Hypothalamus (tissue), 51 donors: ENCODE measurements around the gene SERINC4.
"Not testable (repeated sequence)": the region's sequence is repeated elsewhere in the genome, so short reads cannot be mapped to it uniquely, and the experiment has no call there.

Experiments used
- DNase-seq, 51 donors: peaks; one replicate each; lab custom pipeline; 2025; lab: John Stamatoyannopoulos, UW

Gene SERINC4

DNA sequence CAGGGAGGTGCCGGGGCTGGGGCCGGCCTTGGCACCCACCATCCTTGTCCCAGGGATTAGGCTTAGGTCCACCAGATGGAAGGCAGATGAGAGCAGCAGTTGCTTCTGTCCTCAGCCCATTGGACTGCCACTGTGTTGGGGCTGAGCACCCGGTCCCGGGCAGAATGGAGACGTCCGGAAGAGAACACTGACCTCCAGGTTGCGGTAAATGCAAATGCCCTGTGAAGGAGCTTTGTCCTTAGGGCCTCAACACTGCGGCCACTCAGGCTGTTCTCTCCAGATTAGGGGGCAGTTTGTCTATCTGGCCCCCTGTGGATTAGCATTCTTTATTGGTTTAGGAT, at the start of gene SERINC4:
Gene SERINC4, minus strand, starts transcription at position 276 of the 341 bp plus-strand sequence. Its CDS starts 234 bp downstream, at position 42.
- DNase-seq, result peak in 3 of 51 donors; percentile 13 to 51 (median 24)

DNA sequence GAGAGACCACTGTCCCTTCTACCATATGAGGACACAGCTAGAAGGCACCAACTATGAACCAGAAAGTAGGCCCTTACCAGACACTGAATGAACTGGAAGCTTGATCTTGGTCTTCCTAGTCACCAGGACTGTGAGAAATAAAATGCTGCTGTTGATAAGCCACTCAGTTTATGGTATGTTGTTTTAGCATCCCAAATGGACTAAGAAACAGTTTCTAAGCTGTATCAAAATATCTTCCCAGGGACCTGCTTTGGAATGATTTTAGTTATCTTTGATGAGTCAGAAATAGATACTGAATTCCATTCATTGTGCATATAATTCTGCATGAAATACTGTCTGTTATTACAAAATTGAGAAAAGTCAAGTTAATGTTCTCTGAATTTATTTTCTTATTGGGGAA, 45.4 kb upstream of the SERINC4 start:
- DNase-seq, result no peak

DNA sequence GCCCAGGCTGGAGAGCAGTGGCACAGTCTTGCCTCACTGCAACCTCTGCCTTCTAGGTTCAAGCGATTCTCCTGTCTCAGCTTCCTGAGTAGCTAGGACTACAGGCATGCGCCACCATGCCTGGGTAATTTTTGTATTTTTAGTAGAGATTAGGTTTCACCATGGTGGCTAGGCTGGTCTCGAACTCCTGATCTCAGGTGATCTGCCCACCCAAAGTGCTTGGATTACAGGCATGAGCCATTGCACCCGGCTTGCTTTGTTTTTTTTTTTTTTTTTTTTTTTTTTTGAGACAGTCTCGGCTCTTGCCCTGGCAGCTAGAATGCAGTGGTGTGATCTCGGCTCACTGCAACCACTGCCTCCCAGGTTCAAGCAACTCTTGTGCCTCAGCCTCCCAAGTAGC, 32.5 kb upstream of the SERINC4 start:
- not testable (repeated sequence) for DNase-seq

DNA sequence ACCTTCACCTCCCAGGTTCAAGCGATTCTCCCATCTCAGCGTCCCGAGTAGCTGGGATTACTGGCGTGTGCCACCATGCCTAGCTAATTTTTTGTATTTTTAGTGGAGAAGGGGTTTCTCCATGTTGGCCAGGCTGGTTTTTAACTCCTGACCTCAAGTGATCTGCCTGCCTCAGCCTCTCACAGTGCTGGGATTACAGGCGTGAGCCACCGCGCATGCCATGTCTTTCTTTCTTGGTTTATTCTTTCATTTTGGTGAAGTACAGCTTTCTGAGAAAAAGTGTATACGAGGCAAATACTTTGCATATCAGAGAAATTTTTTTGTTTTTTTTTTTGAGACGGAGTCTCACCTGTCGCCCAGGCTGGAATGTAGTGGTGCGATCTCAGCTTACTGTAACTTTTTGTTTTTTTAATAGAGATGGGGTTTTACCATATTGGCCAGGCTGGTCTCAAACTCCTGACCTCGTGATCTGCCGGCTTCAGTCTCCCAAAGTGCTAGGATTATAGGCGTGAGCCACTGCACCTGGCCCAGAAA, 31.6 kb upstream of the SERINC4 start:
- DNase-seq, result not testable (repeated sequence)

DNA sequence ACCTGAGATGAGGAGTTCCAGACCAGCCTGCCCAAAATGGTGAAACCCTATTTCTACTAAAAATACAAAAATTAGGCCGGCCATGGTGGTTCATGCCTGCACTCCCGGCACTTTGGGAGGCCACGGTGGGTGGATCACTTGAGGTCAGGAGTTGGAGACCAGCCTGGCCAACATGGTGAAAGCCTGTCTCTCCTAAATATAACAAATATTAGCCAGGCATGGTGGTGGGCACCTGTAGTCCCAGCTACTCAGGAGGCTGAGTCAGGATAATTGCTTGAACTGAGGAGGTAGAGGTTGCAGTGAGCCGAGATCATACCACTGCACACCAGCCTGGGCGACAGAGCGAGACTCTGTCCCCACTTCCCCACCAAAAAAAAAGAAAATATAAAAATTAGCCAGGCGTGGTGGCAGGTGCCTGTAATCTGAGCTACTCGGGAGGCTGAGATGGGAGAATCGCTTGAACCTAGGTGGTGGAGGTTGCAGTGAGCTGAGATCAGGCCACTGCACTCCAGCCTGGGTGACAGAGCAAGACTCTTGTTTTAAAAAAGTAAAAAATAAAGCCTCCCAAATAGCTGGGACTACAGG, 30.8 kb upstream of the SERINC4 start:
- not testable (repeated sequence) for DNase-seq

DNA sequence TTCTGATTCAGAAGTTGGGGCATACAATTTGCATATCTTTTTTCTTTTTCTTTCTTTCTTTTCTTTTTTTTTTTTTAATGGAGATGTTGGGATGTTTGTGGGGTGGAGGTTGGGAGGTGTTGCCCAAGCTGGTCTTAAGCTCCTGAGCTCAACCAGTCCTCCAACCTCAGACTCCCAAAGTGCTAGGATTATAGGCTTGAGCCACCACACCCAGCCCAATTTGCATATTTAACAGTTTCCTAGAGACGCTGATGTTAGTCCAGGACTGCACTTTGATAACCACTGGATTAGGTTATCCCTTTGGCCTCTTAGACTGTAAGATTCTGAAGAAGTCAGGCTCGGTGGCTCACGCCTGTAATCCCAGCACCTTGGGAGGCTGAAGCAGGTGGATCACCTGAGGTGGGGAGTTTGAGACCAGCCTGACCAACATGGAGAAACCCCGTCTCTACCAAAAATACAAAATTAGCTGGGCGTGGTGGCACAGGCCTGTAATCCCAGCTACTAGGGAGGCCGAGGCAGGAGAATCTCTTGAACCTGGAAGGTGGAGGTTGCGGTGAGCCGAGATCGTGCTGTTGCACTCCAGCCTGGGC, 30.0 kb upstream of the SERINC4 start:
- DNase-seq, result not testable (repeated sequence)

DNA sequence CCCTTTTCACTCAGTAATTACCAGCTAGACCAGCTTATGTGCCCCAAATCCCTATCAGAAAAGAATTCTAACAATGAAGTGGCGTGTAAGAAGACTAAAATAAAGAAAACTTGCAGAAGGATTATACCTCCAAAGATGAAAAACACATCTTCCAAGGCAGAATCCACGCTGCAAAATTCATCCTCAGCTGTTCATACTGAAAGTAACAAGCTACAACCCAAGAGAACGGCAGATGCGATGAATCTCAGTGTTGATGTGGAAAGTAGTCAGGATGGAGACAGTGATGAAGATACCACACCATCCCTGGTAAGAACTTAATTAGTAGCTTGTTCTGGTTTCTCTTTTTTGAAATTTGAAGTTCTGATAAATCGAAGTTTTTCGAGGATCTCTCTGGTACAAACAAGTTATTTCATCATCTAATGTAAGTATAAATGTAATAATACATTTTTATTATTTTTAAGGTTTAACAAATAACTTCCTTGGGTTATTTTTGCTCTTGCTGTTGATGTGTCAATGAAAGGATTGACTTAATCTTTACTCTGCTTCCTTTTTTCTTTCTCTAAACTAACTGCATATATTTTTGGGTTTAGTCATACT, 28.1 kb upstream of the SERINC4 start:
- DNase-seq, result no peak

DNA sequence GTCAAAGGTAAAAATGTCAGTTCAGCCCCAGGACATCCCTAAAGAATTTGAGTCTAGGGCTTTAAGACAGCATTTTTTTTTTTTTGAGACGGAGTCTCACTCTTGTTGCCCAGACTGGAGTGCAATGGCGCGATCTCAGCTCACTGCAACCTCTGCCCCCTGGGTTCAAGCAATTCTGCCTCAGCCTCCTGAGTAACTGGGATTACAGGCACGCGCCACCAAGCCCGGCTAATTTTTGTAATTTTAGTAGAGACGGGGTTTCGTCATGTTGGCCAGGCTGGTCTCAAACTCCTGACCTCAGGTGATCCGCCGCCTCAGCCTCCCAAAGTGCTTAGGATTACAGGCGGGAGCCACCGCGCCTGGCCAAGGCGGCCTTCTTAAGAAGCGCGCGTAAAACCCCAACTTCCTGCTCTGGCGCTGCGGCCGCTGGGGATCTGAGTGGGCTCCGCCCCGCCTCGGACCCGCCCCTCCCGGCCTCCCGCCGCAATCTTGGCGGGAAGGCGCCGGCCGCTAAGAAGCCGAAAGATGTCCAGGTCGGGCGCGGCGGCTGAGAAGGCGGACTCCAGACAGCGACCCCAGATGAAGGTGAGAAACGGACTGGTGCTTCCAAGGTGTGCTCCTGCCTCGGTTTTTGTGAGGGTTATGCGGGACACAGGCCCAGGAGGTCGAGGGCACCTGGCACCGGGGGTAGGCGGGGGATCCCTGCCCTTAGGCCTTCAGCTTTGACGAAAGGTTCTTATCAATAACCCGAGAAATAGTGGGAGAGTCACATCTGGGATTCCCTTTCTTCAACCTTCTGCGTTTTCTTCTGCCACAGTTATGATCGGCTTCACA, 26.7 kb upstream of the SERINC4 start, which contains the start of gene WDR76:
Gene WDR76, plus strand, starts transcription at position 495 of the 834 bp plus-strand sequence. Its CDS starts 31 bp downstream, at position 526.
- peak in 40 of 51 donors; percentile 3 to 54 (median 26) for DNase-seq

DNA sequence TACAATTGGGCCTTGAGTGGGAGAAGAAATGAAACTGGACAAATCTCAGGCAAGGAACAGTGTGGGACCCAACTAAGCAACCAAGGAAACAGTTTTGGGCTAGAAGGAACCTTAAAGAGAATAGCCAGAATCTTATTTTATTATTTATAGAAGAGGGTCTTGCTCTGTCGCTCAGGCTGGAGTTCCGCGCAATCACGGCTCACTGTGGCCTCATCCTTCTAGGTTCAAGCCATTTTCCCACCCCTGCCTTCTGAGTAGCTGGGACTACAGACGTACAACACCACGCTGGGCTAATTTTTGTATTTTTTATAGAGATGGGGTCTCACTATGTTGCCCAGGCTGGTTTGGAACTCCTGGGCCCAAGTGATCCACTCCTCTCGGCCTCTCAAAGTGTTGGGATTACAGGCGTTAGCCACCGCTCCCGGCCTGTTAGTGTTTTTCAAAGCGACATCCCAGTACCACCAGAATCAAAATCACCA, 26.0 kb upstream of the SERINC4 start:
- DNase-seq, result no peak

DNA sequence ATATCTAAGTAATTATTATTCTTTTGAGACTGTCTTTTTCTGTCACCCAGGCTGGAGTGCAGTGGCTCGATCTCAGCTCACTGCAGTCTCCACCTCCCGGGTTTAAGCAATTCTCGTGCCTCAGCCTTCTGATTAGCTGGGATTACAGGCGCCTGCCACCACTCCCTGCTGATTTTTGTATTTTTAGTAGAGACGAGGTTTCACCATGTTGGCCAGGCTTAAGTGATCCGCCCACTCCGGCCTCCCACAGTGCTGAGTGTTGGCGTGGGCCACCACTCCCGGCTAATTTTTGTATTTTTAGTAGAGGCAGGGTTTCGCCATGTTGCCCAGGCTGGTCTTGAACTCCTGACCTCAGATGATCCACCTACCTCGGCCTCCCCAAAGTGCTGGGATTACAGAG, 25.3 kb upstream of the SERINC4 start:
- not testable (repeated sequence) for DNase-seq

DNA sequence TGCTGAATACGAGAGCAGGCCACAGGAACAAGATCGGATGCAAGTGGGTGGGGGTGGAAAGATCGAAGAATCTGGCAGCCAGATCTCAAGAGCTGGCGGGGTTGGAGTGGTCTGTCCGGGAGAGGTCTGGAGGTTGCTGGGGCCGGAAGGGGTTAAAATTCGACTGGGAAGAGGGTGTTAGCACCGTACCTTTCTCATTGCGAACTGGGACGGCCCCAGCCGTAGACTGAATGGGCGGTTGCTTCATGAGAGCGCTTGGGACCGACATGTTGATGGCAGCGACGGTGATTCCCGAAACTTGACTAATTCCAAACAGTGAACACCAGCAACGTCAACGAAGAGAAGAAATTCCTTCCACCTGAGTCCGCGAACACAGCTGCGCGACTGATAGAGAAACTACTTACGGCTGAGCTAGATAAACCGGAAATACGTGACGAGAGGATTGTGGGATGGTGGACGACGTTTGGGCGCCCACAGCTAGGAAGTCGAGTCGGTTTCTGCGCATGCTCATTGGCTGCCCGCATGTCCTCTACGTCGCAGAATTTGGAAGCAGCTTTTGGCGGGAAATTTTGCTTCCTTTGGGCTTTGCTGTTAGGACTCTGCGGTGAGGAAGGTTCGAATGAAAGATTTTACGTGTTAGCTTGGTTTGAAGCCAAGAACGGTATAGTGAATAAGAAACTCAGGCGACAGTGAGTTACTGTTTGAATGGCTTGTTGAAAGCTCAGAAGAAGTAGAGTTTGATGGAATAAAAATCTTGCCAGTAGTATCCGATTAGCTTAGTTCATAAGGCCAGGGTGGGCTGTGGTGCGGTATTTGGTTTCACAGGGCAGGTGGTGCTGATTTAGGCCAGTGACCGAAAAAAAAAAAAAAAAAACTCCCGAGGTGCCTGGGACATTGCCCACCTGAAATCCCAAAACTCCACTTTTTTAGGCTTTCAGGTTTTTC, 24.6 kb upstream of the SERINC4 start, which contains the start of gene MFAP1:
Gene MFAP1, minus strand, starts transcription at position 389 of the 945 bp plus-strand sequence. Its CDS starts 121 bp downstream, at position 268.
- DNase-seq, result peak; percentile 34 to 96 (median 86)

DNA sequence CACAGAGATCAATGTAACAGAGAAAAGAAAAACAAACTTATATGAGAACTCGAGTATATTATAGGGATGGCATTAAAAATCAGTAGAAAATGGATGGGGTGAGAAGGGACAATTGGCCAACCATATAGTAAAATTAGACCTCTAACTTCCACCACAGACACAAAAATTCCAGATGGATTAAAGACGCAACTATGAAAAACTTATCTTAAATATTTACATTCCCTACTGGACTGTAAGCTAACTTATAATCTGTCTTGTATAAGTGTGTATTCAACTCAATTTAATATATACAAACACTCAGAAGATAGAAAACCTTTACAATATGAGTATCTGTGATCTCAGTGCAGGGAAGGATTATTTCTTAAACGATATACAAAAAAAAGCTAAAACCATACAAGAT, 21.5 kb upstream of the SERINC4 start:
- no peak for DNase-seq

DNA sequence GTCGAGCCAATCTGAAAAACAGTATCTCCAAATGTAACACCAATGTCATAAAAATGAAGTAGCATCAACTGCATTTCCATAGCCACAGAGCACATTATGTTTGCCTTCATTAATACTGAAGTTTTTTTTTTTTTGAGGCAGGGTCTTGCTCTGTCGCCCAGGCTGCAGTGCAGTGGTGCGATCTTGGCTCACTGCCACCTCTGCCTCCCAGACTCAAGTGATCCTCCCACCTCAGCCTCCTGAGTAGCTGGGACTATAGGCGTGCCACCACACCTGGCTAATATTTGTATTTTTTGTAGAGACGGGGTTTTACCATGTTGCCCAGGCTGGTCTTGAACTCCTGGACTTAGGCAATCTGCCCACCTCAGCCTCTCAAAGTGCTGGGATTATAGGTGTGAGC, 15.0 kb upstream of the SERINC4 start:
- DNase-seq, result not testable (repeated sequence)

DNA sequence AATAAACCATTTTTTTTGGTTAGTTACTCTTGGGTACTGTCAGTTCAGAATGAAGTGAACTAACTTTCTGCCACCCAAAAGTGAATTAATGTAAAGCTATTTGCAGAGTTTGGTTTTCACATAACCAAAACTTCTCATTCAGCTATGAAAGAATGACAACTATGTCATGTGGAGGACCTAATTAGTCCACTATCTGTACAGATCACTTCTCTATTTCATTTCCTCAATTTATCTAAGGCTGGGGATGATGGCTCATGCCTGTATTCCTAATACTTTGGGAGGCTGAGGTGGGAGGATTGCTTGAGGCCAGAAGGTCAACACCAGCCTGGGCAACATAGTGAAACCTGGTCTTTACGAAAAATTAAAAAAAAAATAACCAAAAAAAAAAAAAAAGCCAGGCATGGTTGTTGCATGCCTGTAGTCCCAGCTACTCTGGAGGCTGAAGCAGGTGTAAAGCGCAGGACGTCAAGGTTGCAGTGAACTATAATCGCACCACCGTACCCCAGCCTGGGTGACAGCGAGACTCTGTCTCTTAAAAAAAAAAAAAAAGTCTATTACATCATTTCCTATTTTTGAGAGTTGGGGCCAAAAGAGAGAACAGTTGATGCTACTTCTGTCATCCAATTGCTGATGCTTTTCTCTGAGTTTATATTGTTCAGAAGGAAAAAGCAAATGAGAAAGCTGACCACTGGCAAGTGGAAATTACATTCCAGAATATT, 9.1 kb upstream of the SERINC4 start:
- no peak for DNase-seq

DNA sequence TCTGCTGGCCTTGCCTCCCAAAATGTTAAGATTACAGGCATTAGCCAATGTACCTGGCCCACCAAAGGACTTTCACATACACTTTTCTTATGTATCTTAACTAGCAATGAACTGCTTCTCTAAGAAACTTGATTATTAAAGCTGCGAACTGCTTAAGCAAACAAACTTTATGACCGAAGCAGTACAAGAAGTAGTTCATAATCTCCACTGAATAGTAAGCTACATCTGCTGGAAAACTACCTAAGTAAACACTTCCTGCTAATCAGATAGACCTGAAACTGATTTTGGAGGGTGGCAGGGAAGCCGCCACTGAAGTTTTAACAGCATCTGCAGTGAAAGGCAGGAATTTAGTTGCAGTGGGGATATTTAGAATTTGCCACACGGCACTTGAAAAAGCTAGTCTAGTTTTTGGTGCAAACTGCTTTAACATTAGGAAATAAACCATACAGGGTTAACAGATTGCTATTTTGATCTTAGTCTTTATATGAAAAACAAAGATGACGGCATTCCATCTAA, 8.5 kb upstream of the SERINC4 start:
- DNase-seq, result no peak

DNA sequence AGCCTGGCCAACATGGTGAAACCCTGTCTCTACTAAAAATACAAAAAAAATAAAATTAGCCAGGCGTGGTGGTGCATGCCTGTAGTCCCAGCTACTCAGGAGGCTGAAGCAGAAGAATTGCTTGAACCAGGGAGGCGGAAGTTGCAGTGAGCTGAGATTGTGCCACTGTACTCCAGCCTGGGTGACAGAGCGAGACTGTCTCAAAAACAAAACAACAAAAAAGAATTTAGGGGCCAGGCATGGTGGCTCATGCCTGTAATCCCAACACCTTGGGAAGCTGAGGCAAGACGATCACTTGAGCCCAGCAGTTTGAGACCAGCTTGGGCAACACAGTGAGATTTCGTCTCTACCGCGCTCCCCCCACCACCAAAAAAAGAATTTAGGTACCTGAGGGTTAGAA, 2.7 kb upstream of the SERINC4 start:
- not testable (repeated sequence) for DNase-seq

DNA sequence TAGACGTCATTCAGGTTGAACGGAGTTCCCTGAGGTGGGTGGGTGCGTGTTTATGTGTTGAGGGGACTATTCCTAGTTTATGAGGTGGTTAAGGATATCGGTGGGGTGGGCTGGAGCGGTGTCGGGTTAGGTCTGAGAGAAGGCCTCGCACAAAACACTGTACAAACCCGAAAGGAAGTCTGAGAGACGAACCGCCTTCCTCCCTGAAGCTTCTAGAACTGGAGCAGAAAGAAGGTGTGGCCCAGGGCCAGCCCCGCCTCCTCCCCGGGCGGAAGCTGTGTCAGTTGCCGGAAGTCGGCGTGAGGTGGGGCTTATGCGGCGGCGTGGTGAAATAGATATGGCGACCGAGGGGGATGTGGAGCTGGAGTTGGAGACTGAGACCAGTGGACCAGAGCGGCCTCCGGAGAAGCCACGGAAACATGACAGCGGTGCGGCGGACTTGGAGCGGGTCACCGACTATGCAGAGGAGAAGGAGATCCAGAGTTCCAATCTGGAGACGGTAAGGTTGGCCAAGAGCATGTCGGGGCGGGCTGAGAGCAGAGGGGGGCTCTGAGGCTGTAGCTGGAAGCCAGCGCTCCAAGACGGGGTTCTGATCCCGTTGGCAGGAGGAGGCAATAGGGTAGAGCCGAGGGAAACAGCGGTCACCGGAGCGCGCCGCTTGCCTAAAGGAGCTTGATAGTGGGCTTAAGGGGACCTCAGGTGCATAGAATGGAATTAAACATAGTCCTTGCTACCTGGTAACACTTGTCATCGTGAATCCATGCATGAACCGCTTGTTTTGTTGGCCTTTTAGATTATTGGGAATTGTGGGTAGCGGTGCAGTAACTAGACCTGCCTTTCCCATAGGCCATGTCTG, 494 bp upstream of the SERINC4 start, which contains the start of gene HYPK:
Gene HYPK, plus strand, starts transcription at position 314 of the 856 bp plus-strand sequence. Its CDS starts 24 bp downstream, at position 338.
- DNase-seq, result peak; percentile 42 to 96 (median 88)
